Measurements from ENCODE around the gene AHR.

Gene AHR

DNA sequence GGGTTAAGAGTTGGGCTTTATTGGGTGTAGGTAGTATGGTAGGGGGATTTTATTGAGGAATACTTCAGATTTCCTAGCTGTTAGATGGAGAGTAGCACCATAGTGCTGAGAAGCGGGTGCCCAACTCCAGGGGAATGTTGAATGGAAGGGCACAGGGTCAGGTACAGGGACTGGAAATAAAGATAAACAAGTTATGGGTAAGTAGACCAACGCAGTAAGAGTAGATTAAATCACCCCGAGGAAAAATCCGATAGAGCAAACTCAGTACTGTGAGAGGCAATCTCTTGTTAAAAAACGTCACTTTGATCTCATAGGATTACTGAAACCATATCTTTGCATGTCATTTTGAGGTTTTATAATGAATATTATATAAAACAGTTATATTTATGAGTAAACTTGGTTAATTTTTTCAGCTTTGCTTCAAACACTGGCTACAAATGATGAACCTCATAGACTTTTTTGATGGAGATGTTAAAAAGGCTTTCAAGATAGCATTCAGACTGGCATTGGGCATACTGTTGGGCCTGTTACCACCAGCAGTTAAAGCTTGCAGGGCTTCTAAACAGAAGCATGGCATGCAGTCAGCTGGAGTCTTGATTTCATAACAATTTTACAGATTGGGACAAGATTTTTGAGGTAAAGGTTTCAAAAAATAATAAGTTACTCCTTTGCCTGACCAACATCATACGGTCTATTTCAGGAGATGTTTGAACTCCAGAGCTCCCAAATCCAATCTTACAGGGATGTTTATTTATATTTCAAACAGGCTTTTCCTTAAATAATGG, 7.1 kb downstream of the AHR start:
- DNase-seq = no peak

DNA sequence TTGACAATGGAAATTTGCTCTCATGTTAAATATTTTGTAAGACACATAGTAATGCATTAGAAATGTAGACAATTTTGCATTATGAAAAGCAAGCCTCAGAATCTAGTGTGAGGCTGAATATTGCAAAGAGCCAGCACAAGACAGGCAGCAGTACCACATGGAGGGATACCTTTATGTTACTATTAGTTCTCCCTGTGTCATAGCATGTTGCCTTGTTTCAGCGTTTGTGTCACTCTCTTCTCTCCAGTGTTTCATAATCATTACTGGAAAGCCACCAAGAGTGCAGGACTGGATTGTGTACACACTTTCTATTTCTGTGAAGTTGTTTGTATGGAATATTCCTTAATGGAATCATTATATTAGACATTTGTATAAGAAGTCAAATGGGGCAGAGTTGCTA, 8.5 kb downstream of the AHR start:
- DNase-seq = no peak

DNA sequence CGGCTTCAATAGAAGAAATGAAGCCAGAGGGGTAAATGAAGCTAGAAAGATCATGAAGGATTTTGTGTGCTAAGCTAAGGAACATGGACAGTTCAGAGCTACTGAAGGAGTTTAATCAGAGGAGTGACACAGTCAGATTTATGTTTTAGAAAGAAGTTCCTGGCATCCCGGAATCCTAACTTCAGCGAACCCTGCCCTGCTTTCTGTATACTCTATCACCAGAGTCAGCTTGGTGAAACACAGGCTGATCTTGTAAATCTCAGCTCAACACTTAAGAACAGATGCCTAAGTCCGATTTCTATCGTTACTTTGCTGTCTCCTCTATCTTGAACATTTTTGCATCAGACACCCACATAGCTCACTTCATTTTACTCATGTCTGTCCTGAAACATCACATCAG, 9.1 kb downstream of the AHR start:
- no peak for DNase-seq

DNA sequence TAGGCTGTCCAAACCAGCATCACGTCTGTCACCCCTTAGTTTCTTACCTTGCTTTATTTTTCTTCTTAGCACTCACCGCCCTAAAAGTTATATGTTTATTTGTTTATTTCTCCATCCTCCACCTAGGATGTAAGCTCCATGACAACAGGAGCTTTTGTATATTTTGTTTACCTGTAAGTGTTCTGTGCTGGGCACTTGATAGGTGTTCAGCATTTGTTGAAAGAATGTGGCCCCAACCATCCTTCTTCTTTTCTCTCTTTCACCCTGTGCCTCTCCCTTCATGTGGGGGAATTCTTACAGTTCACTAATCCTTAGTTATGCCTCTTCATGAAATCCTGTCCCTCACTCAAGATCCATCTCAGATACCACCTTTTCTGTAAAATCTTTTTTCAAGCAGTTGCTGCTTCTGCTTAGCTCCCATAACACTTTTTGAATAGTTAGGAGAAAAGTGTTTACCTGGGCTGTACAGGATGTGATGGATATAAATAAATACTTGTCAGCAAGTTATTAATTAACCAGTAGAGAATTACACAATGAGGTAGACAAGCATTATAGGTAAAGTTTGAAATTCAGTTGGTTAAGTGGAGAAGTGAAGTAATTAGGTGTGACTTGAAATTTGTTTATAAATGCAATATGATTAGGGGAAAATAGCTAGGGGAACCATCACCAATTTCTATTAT, 9.7 kb downstream of the AHR start:
- DNase-seq = no peak

DNA sequence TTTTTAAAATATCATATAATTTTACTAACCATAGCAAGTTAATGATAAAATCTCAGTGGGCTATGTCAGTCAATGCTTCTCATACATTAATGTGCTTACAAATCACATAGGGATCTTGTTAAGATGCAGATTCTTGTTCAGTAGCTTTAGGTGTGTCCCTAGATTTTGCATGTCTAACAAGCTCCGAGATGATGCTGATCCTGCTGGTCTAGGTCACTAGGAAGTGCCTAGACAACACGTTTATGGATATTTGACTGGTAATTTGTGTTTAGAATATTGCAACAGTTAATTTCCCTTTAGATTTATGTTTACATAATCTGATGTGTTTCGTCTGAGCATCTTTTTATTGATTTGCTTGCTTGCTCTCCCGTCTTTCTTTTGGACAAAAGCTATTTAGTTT, 12.7 kb downstream of the AHR start:
- no peak for DNase-seq

DNA sequence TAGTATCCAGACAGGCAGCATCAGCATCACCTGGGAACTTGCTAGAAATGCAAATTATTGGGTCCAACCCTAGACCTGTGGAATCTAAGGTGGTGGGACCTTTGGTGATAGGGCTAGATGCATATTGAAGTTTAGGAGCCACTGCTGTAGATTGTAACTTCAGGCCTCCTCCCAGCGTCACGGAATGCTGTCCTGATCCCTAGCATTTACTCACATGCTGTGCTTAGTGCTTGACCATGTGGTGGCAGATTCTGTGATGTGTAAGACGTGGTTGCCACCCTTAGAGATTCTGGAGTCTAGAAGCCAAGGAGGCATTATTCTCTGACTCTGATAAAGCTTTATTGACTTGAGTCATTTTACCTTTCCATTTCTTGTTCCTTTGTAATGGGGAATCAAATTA, 13.5 kb downstream of the AHR start:
- no peak for DNase-seq

DNA sequence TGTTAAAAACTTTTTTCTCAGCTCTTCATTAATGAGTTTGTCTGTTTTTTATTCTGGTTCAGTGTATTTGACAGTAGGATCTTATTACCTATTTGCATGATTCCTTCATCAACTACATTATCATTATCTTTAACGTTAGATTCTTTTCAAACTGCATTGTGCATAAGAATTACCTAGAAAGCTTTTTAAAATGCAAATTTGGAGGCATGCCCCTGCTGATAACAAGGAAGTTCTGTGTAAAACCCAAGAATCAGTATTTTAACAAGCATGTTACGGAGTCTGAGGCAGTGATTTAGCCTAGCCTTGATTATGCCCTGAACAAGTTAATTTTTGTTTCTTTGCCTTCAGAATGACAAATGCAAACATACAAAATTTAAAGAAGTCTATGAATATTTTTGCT, 14.2 kb downstream of the AHR start:
- no peak for DNase-seq

DNA sequence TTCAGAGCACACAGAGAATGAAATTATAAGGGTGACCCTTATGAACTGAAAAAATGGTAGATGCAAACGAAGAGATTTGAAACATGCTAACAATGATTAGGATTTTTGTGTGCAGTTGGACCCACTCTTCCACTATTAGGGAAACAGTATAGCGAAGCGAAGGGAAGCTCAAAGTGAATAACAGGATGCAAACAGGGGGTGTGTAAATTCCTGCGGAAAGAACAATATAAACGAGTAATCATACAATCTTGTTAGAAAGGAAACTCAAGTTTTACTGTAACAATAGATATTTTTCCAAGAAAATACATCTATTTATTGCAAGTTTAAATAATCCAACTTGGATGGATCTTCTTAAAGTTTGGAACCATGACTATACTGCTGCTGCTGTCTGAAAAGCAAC, 14.7 kb downstream of the AHR start:
- DNase-seq = no peak

DNA sequence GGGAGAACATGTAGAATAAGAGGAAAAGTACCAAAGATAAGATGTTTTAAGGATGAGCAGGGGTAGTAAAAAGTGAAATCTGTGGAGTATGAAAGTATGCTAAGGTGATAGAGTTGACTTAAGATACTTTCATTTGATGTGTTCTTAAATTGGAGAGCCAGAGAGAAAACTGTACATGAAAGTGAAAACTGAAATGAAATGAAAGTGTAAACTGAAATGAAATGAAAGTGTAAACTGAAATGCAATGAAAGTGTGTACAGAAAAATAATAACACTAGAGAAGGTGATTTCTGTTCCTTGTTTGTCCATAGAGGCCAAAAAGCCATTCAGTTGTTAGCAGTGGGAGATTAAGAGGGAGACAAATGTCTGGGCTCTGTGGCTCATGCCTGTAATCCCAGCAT, 17.5 kb downstream of the AHR start:
- DNase-seq = no peak

DNA sequence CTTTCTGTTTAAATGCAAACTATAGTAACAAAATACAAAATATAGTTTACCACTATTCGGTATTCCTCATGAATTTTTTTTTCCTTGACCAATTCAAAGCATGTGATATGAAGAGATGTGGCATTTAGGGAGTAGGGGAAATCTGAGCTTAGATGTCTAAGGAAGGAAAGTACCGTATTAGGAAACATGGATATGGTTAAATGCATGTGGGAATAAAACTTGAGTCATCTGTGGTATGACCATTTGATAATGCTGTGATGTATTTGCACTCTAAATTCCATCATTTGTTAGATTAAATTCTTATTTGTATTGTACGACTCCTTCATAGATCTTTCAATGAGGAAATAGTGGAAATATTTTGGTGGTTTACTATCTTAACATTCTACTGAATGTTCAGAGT, 19.7 kb downstream of the AHR start:
- DNase-seq = no peak

DNA sequence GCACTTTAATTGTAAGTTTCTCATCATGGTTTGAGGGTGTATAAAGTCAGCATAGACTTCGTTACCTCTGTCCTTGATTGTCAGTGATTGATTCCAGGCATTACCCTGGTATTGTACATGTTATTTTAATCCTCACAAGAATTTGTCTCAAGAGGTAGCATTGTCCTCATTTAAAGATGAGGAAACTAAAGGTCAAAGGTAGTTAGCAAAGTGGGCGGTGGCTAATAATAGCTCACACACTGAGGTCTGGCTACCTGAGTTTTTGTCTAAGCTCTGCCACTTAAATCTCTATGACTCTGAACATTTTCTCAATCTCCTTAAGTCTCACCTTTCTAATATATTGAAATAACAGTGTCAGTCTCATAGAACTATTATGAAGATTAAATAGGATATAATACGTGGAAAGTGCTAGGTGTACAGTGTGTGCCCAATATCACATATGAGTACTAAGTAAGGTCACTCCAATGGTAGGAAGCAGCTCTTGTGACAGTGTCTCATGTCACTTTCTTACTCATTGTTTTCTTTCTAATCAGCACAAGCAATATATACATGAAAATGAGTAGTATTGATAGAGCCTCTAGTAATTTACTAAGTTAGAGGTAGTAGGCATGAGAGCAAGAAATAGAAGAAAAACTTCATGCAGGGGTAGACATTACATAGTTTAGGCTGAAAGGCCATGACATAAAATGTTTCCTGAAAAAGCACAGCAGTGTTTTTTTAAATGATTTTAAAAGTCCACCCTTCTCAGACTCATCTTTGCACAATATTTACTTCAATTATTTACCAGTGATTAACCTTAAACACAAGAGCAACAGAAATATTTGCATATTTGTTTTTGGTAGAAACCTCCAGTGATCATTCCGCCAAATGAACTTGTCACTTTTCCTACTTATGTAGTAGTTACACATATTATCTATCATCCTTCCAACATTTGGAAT, 21.0 kb downstream of the AHR start:
- DNase-seq = no peak

DNA sequence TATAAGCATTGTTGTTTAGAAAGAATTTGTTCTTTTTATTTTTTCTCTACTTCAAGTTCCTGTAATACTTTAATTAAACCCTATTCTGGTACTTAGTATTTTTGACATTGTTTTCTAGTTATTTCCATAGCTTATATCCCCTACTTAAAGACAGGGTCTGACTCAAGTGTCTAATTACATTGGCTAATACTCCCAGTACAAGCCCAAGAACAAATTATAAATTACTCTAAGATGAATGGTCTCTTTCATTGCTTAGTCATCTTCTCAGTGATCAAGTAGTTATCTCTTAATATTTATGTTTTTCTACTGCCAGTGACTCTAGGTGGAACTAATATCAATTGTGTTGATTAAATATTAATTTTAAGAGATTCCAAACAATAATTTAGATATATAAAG, 21.6 kb downstream of the AHR start:
- DNase-seq = no peak

DNA sequence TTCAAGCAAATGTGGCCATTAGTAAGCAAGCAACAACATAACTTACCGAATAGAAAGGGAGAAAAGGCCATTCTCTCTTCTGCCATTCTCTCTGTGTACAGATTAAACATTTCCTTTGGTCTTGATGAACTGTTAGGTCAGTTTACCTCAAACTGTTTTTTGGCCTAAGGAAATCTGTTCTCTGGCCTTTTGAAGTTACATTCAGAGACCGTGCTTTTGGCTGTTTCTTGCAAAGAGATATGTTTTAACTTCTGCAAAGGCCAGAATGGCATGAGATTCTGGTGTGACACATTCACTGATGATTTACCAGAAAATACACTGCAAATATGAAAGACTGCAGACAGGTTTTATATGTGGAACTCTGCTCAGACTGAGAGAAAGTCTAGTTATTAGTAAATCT, 22.2 kb downstream of the AHR start:
- no peak for DNase-seq

DNA sequence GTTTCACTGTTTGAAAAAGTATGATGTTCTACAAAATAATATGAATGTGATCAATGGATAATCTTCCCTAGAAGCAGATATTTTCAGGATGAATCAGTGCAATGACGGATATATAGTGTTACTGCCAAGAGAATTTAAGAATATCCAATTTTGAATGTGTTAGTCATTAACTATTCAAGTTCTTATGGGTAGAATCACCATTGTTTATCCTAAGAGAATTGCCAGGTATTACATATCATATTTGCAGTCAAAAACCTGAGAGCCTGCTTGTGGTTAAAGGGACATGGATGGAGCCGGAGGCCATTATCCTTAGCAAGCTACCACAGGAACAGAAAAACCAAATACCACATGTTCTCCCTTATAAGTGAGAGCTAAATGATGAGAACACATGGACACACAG, 26.9 kb downstream of the AHR start:
- DNase-seq = no peak

DNA sequence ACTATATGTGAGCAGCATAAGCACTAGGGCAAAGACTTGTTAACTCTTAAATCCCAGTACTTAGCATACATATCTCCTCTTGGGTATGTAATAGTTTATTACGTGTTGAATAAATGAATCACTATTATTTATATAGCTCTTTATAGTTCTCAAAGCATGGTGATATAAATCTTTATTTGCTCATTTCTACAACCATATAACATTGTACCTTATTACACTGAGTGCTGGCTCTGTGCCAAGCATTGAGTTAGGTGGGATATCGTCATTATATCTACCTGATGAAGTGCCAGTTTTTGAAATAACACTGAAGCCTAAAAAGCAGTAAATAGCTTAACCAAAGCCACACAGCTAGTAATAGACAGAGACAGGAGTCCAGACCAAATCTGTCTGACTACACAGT, 27.9 kb downstream of the AHR start:
- DNase-seq = no peak

DNA sequence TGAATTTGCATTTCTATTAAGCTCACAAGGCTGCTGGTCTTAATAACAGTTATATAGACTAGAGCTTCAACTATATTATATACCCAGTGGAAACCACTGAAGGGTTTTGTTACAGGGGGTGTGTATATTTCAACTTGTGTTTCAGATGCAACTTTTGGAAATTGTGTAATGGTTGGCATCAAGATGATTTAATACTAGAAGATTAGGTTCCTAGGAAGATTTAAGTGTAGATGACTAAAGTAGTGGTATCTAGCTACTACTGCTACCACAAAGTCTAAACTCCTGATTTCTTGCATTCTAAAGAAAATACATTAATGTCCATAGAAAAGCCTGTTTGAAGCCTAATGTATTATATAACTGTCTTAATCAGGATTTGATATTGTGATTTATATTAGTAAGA, 30.2 kb downstream of the AHR start:
- DNase-seq = no peak

DNA sequence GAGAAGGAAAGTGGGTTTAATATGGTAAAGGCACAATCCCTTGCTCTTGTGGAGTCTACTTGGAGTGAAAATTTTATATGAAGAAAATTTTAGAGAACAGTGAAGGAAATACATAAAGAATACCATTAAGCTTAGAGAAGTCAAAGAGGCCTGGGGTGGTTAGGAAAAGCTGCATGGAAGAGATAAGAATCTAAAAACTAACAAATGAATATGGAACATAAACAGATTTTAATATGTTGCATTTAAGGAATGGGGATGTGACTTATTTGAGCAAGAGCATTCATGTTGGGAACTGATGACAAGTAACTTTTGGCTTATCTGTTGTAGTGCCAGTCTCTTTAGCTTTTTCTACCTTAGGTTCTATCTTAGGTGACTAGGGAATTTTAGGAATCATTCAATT, 31.0 kb downstream of the AHR start:
- DNase-seq = no peak

DNA sequence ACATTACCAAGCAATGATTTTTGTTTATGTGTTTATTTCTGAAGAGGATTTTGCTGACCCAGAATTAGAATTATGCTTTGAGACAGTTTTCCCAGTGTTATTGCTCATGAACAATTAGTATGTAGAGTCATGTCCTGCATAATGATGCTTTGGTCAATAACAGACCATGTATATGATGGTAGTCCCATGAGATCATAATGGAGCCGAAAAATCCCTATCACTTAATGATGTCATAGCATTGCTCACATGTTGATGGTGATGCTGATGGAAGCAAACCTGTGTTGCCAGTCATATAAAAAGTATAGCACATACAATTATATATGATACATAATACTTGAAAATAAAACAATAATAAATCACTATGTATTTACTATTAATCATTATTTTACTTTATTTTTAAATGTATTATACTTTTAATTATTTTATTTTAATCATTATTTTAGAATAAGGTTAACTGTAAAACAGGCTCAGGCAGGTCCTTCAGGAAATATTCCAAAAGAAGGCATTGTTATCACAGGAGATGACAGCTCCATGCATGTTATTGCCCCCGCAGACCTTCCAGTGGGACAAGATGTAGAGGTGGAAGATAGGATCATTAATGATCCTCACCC, 33.5 kb downstream of the AHR start:
- DNase-seq = no peak

DNA sequence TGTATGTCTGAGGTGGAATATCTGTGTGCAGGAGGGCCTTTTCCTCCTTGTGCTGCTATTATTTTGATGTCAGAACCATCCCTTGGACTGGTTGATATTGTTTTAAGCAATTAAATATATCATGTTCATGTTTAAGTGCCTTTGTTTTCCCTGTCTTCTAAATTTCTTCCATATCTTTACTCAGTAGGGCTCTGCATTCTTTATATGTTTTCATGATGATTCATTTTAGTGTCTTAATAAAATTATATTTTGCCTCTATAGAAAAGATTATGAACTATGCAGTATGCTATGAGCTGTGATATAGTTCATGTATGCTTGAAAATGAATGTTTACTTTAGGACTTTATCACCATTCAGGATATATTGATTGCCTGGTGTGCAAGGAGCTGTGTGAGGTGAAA, 34.8 kb downstream of the AHR start:
- DNase-seq = no peak

DNA sequence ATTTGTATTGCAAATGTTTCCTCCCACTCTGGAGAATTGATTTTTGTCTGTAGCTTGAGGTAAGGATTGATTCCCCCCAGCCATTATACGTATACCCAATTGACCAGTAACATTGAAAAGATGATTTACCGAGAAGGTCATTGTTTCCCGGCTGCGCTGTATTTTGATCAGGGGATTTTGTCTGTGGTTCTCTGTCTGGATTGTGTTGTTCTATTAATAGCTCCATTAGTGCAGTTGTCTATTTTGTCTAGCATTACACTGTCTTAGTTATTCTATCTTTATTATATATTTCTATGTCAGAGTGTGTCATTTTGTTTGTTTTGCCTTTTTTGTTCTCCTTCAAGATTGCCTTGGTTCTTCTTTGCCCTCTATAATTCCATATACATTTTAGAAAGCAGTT, 37.7 kb downstream of the AHR start:
- DNase-seq = no peak

DNA sequence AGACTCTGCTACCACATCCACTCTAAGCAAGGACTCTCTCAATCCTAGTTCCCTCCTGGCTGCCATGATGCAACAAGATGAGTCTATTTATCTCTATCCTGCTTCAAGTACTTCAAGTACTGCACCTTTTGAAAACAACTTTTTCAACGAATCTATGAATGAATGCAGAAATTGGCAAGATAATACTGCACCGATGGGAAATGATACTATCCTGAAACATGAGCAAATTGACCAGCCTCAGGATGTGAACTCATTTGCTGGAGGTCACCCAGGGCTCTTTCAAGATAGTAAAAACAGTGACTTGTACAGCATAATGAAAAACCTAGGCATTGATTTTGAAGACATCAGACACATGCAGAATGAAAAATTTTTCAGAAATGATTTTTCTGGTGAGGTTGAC, 40.7 kb downstream of the AHR start:
- no peak for DNase-seq

DNA sequence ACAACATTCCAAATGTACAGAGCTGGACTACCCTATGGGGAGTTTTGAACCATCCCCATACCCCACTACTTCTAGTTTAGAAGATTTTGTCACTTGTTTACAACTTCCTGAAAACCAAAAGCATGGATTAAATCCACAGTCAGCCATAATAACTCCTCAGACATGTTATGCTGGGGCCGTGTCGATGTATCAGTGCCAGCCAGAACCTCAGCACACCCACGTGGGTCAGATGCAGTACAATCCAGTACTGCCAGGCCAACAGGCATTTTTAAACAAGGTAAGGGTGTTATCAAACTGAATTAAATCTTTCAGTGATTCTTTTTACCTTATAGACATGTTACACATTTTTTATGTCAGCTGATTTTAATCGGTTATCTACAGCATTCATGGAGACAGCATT, 41.5 kb downstream of the AHR start:
- DNase-seq = no peak

DNA sequence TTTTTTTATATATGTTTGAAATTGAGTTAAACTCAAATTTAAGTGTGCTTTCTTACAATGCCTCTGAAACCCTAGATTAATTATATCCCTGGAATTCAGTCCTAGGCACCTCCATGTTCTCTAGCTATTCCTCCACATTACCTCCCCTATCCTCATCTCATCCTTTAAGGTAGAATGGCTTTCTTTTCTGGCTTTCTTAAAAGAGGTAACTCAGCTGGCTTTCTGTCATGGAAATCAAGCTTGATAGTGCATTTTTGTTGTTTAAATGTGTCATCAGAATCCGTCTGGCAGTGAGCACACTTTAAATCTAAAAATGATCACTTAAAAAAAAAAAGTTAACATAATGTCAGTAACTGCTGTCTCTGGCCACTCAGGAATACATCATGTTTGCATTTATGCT, 42.2 kb downstream of the AHR start:
- DNase-seq = no peak
